Caco-2 (cell line): ENCODE results near the gene SMURF2. TPM values are rescaled to one million over a fixed set of nuclear protein-coding genes. Genes with fewer than 3 reads are reported as not detected.

ENCODE experiments used
- BruUV-seq: library from RNA; stranded (reverse); fragments of 400-500 nt; replicated peaks from 2 replicates; lab custom pipeline; 2021; lab: Mats Ljungman, UMichigan
- CTCF ChIA-PET: fragments of 300-600 bp; sonication (Branson Sonifier 250); formaldehyde crosslinking; loops from one replicate; lab custom pipeline; 2022; ENCODE audit warnings: antibody characterized with exemption; lab: Charles Lee
- POLR2A ChIA-PET: fragments of 300-600 bp; sonication (Branson Sonifier 250); formaldehyde crosslinking; loops from one replicate; lab custom pipeline; 2022; ENCODE audit warnings: antibody characterized with exemption; lab: Charles Lee
- DNase-seq, 2 experiments: peaks; one replicate each; pipeline versions ENCODE4 v3.0.0 to v3.0.0-alpha.2; 2020 to 2022
- H3K27me3 ChIP-seq: replicated peaks from 2 replicates; pipeline ENCODE4 v1.6.0; 2011; ENCODE audit warnings: low read length; ENCODE audit not compliant: control insufficient read depth, insufficient read depth
- H3K36me3 ChIP-seq: 2 replicates; pipeline ENCODE4 v1.5.1; 2011; ENCODE audit warnings: low read length; ENCODE audit not compliant: control insufficient read depth, insufficient read depth
- H3K4me1 ChIP-seq: fragments of 250-450 bp; sonication (Bioruptor Pico); 2 replicates; pipeline ENCODE4 v1.5.1; 2020; ENCODE audit warnings: mild to moderate bottlenecking
- H3K4me3 ChIP-seq: 2 replicates; pipeline ENCODE4 v1.5.1; 2011; ENCODE audit warnings: low read depth, mild to moderate bottlenecking, control low read depth, low read length
- H3K9me3 ChIP-seq: fragments of 250-450 bp; sonication (Bioruptor Pico); 2 replicates; pipeline ENCODE4 v1.5.1; 2020; ENCODE audit warnings: mild to moderate bottlenecking, moderate library complexity
- H3K27ac Mint-ChIP-seq: one replicate; pipeline ENCODE4 v1.8.0; 2022; ENCODE audit warnings: mixed read lengths; ENCODE audit not compliant: unreplicated experiment
- H3K27me3 Mint-ChIP-seq: one replicate; pipeline ENCODE4 v1.8.0; 2022; ENCODE audit warnings: mixed read lengths; ENCODE audit not compliant: insufficient read depth, unreplicated experiment
- H3K36me3 Mint-ChIP-seq: one replicate; pipeline ENCODE4 v1.8.0; 2022; ENCODE audit warnings: mild to moderate bottlenecking, mixed read lengths; ENCODE audit not compliant: insufficient read depth, unreplicated experiment
- H3K4me1 Mint-ChIP-seq: one replicate; pipeline ENCODE4 v1.8.0; 2022; ENCODE audit warnings: low read depth, mixed read lengths; ENCODE audit not compliant: unreplicated experiment
- H3K4me3 Mint-ChIP-seq: one replicate; pipeline ENCODE4 v1.8.0; 2022; ENCODE audit warnings: mild to moderate bottlenecking, moderate library complexity, mixed read lengths; ENCODE audit not compliant: unreplicated experiment
- H3K9me3 Mint-ChIP-seq: one replicate; pipeline ENCODE4 v1.8.0; 2022; ENCODE audit warnings: mixed read lengths; ENCODE audit not compliant: unreplicated experiment
- CTCF ChIP-seq, 2 experiments: fragments of 200-600 bp in 1 of 2; IDR thresholded peaks; 1 replicate in 1 of 2; 2 replicates in 1 of 2; pipeline versions ENCODE4 v1.5.1 to v1.8.0; 2011 to 2022; ENCODE audit warnings: antibody characterized with exemption in 1 of 2, control low read depth in 1 of 2, inconsistent platforms in 1 of 2, low read depth in 1 of 2, low read length in 1 of 2, mild to moderate bottlenecking in 1 of 2, moderate library complexity in 1 of 2; ENCODE audit not compliant: insufficient read depth in 1 of 2, severe bottlenecking in 1 of 2, unreplicated experiment in 1 of 2
- intact Hi-C: fragments of 100-400 bp; cut with micrococcal nuclease; formaldehyde crosslinking; loops from one replicate; pipeline ENCODE4 v1.10.0; 2022; ENCODE audit not compliant: unreplicated experiment
- total RNA-seq: library from RNA; stranded (reverse); gene quantifications from 2 replicates; pipeline ENCODE4 v1.2.3, GENCODE V29; 2022

SMURF2 gene
- total RNA-seq, 1 experiment from 2014 or later: 26.9 TPM

GRCh38 chr17:64564098-64564497 is 98.0 kb downstream of the SMURF2 start:
- no peak overlapping the region for H3K27ac Mint-ChIP-seq
- no peak for DNase-seq
- no peaks in the 10 kb centered on the region for H3K9me3 Mint-ChIP-seq
- intact Hi-C loops: no loop called here
- H3K4me1 Mint-ChIP-seq: no peaks in the 10 kb centered on the region
- no peak for TF ChIP-seq CTCF (IDR thresholded peaks at IDR 0.05; ENCODE audit: insufficient read depth in 1 of 2, low read depth in 1 of 2, low read length in 1 of 2, severe bottlenecking in 1 of 2, unreplicated experiment in 1 of 2)
- H3K9me3 ChIP-seq: no peaks in the 10 kb centered on the region
- peaks cover 34% of the 10 kb centered on the region for H3K36me3 Mint-ChIP-seq
- BruUV-seq: no TSS peak
- no peaks in the 10 kb centered on the region for H3K27me3 Mint-ChIP-seq
- H3K27me3 ChIP-seq: no peaks in the 10 kb centered on the region
- no peak overlapping the region for H3K4me3 ChIP-seq
- H3K4me1 ChIP-seq: no peaks in the 10 kb centered on the region
- ChIA-PET CTCF (no interaction called here), POLR2A (no interaction called here)
- no peak overlapping the region for H3K4me3 Mint-ChIP-seq
- H3K36me3 ChIP-seq: no peaks in the 10 kb centered on the region

- Mint-ChIP-seq H3K27ac (no peak overlapping the region), H3K36me3 (peaks cover 17% of the 10 kb centered on the region), H3K9me3 (no peaks in the 10 kb centered on the region), H3K27me3 (no peaks in the 10 kb centered on the region), H3K4me1 (no peaks in the 10 kb centered on the region), H3K4me3 (no peak overlapping the region)
- intact Hi-C loops: no loop called here
- no peak for TF ChIP-seq CTCF (IDR thresholded peaks at IDR 0.05; ENCODE audit: insufficient read depth in 1 of 2, low read depth in 1 of 2, low read length in 1 of 2, severe bottlenecking in 1 of 2, unreplicated experiment in 1 of 2)
- ChIA-PET POLR2A (no interaction called here), CTCF (no interaction called here)
- BruUV-seq: no TSS peak
- H3K4me1 ChIP-seq: no peaks in the 10 kb centered on the region
- H3K4me3 ChIP-seq: no peak overlapping the region
- no peak for DNase-seq
- H3K36me3 ChIP-seq: no peaks in the 10 kb centered on the region
- no peaks in the 10 kb centered on the region for H3K27me3 ChIP-seq
- H3K9me3 ChIP-seq: no peaks in the 10 kb centered on the region
Measured at GRCh38 chr17:64555281-64555680, 106.8 kb downstream of the SMURF2 start.

- intact Hi-C loops: no loop called here
- BruUV-seq: no TSS peak
- no peaks in the 10 kb centered on the region for H3K9me3 ChIP-seq
- no peak overlapping the region for H3K4me3 Mint-ChIP-seq
- H3K4me1 ChIP-seq: no peaks in the 10 kb centered on the region
- H3K4me1 Mint-ChIP-seq: no peaks in the 10 kb centered on the region
- no peaks in the 10 kb centered on the region for H3K9me3 Mint-ChIP-seq
- no peaks in the 10 kb centered on the region for H3K27me3 ChIP-seq
- no peak for DNase-seq
- no peaks in the 10 kb centered on the region for H3K27me3 Mint-ChIP-seq
- no peak for TF ChIP-seq CTCF (IDR thresholded peaks at IDR 0.05; ENCODE audit: insufficient read depth in 1 of 2, low read depth in 1 of 2, low read length in 1 of 2, severe bottlenecking in 1 of 2, unreplicated experiment in 1 of 2)
- POLR2A ChIA-PET: no interaction called here
- no peak overlapping the region for H3K4me3 ChIP-seq
- H3K27ac Mint-ChIP-seq: no peak overlapping the region
- no peaks in the 10 kb centered on the region for H3K36me3 ChIP-seq
- peaks cover 14% of the 10 kb centered on the region for H3K36me3 Mint-ChIP-seq
- CTCF ChIA-PET: no interaction called here
Measured at GRCh38 chr17:64554028-64554637, 108.0 kb downstream of the SMURF2 start.
